GM12872 (cell line): ENCODE results near the gene SLC17A8.

Experiments
- TF ChIP-seq, protein P1 (sequence below): IDR thresholded peaks from 3 replicates; pipeline ENCODE4 v1.5.1; 2011; ENCODE audit warnings: low read depth, mild to moderate bottlenecking, low read length, moderate library complexity; ENCODE audit not compliant: insufficient read depth

Gene SLC17A8

DNA sequence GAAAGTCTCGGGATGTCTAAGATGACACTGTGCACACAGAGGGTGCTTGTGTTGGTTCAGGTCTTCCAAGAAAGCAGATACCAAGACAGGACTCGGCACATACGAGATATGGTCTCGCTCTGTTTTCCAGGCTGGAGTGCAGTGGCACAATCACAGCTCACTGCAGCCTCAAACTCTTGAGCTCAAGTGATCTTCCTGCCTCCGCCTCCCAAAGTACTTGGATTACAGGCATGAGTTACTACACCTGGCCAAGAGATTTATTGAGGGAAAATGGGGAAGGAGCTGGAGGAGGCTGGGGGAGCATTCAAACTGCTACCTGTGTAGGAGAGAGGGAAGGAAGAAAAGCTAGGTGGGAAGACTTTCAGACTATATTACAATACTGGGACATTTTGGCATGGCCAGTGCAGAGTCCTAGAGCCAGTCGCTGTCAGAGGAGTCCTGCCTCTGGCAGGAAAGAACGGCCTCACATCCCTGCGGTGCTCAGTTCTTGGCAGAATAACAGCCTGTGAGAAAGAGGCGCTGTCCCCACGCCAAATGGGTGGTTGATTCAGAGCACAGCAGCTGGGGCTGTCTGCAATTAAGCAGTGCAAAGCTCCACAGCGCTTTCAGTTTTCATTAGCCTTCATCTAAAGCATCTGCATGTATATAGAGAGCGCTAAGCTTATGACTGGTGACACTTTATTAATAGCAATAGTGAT is 18.3 kb downstream of the SLC17A8 start:
- TF ChIP-seq, protein P1, sequence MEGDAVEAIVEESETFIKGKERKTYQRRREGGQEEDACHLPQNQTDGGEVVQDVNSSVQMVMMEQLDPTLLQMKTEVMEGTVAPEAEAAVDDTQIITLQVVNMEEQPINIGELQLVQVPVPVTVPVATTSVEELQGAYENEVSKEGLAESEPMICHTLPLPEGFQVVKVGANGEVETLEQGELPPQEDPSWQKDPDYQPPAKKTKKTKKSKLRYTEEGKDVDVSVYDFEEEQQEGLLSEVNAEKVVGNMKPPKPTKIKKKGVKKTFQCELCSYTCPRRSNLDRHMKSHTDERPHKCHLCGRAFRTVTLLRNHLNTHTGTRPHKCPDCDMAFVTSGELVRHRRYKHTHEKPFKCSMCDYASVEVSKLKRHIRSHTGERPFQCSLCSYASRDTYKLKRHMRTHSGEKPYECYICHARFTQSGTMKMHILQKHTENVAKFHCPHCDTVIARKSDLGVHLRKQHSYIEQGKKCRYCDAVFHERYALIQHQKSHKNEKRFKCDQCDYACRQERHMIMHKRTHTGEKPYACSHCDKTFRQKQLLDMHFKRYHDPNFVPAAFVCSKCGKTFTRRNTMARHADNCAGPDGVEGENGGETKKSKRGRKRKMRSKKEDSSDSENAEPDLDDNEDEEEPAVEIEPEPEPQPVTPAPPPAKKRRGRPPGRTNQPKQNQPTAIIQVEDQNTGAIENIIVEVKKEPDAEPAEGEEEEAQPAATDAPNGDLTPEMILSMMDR, result no peak

DNA sequence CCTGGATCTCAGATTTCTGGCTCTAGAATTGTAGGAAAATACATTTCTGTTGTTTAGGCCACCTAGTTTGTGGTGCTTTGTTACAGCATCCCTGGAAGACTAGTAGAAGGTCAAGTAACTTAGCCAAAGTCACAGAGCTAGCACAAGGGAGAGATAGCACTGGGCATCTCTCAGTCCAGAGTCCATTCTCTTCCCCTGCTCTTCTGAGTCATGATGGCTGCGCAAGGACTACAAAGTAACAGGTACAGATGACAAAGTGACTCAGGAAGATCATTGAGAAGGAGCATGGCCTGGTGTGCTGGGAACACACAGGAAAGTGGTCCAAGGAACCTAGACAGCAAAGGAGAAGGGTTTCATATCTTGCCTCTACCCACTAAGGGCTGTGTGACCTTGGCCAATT is 19.3 kb downstream of the SLC17A8 start:
- TF ChIP-seq, protein P1, result no peak

DNA sequence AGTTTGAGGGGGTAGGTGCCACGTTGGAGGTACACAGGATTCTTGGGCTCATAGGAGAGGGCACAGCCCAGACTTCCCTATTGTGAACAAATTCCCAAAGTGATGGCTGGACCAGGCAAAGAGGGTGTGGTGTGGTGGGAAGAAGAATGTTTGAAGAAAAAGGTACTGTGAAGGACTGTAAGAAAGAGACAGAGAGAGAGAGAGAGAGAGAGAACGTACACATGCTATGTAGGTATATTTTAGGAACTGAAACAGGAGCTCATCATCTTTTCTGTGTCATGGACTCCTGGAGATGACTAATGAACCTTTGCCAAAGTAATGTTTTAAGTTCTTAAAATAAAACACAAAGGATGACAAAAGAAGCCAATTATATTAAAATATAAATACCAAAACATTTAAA is 24.5 kb downstream of the SLC17A8 start:
- TF ChIP-seq, protein P1, result no peak

DNA sequence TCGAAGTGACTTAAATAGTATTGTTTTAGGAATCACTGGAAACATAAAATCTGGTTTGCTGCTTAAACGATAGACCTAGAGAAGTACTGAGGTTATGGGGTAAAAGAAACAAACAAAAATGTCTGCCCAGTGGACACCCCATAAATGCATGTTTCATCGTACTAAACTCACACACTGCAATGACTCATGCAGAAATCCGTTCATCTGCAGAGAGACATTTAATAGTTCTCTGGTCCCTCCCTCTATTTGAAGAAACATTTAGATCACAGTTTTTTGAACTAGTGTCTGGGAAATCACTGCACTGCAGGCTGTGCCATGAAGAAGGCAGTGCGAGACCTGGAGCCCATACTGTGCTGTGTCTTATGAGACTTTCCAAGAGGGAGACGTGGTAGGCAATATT is 25.5 kb downstream of the SLC17A8 start:
- TF ChIP-seq, protein P1, result no peak

DNA sequence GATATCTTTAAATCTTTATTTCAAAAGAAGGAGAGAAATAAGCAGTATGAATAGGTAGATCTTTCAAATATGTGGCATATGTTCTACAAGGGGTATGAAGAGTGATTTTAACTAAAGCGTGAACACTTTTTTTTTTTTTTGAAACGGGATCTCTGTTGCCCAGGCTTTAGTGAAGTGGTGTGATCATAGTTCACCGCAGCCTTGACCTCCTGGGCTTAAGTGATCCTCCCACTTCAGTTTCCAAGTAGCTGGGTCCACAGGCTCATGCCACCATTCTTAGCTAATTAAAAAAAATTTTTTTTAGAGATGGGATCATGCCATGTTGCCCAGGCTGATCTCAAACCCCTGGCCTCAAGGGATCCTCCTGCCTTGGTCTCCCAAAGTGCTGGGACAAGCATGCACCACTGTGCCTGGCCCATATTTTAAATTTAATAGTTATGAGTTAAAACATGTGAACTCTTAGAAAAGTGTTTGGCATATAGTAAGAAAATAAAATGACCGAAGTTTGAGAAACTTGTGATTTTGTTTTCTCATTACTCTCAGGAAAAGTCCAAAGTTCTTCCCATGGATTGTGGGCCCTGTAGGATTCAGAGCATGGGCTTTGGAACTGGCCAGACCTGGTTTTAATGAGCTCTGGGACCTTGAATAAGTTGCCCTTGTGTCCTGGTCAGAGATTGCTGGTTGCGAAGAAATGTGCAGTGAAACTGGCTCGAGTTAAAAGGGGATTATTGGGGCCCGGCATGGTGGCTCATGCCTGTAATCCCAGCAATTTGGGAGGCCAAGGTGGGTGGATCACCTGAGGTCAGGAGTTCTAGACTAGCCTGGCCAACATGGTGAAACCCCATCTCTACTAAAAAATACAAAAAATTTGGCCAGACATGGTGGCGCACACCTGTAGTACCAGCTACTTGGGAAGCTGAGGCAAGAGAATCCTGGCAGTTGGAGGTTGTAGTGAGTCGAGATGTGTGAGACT is 27.0 kb downstream of the SLC17A8 start:
- TF ChIP-seq, protein P1, result no peak

DNA sequence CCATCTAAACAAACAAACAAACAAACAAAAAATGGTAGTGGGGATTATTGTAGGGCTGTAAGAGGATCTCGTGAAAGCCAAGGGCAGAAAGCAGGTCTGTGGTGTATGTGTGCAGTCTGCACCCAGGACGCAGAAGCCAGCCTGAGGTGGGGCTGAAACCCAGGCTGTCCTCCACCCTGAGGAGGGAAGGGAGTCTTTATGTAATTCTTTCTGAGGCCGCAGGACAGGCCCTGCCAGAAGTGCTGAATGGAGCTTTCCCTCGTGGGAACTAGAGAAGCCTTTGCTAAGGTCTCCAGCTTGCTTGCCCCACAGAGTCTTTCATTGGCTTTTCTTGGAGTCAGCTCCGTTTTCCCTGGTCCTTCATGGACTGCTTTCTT is 27.7 kb downstream of the SLC17A8 start:
- TF ChIP-seq, protein P1, result no peak

DNA sequence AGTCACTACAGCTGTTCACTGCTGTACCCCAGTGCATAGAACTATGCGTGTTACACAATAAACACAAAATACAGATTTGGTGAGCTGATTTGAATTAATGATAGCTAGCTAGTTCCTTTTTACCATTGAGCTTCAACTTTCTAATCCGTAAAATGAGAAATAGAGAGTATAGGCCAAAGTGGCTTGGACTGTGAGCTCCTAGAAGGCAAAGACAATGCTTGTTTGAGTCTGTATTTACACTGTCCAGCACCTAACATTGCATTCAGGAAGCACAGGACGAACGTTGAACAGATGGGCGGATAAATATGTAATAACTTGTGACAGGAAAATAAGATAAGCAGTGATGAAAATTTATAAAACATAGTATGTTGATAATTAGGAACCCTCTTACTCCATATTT is 31.5 kb downstream of the SLC17A8 start:
- TF ChIP-seq, protein P1, result no peak
